ENCODE results near the gene TEAD4. TPM values are rescaled to one million over a fixed set of nuclear protein-coding genes. Genes with fewer than 3 reads are reported as not detected.

TEAD4 gene
- total RNA-seq, 2 experiments from 2014 or later: not detected

- CTCF ChIA-PET (ENCODE audit: unreplicated experiment): no interaction called here
- Histone ChIP-seq H2AFZ (ENCODE audit: low read length) (no peak overlapping the region), H3K4me1 (ENCODE audit: insufficient read depth, low read length, poor library complexity, severe bottlenecking) (no peaks in the 10 kb centered on the region), H3K9me2 (ENCODE audit: insufficient read depth, low read length) (no peaks in the 10 kb centered on the region), H3K79me2 (ENCODE audit: insufficient read depth, low read depth, low read length) (no peaks in the 10 kb centered on the region), H3K27ac (ENCODE audit: low read depth, low read length, poor library complexity, severe bottlenecking) (no peak overlapping the region), H3K9me3 (ENCODE audit: low read length) (no peaks in the 10 kb centered on the region), H3K4me3 (ENCODE audit: low read depth, low read length, poor library complexity, severe bottlenecking) (no peak overlapping the region), H3K36me3 (ENCODE audit: insufficient read depth, low read length) (no peaks in the 10 kb centered on the region), H3K4me2 (ENCODE audit: low read length) (no peak overlapping the region), H4K20me1 (ENCODE audit: insufficient read depth, low read length) (no peaks in the 10 kb centered on the region)
- POLR2A ChIA-PET: no interaction called here
- no TSS peak for BruUV-seq (replicated peaks)
- no peak for DNase-seq (ENCODE audit: low spot score)
- intact Hi-C loops (cut with micrococcal nuclease; ENCODE audit: unreplicated experiment): no loop called here
- no peak for TF ChIP-seq CTCF (conservative IDR thresholded peaks at IDR 0.05; ENCODE audit: low read length)
- TF ChIP-seq EZH2phosphoT487 (IDR thresholded peaks at IDR 0.05; ENCODE audit: borderline replicate concordance, low read depth, low read length): no peak
These were observed 57.0 kb downstream of the TEAD4 start for GRCh38 chr12:3016191-3016590.

GRCh38 chr12:3017281-3017680 lies 58.1 kb downstream of the TEAD4 start:
- Histone ChIP-seq H3K4me3 (ENCODE audit: low read depth, low read length, poor library complexity, severe bottlenecking) (no peak overlapping the region), H3K27ac (ENCODE audit: low read depth, low read length, poor library complexity, severe bottlenecking) (no peak overlapping the region), H3K4me2 (ENCODE audit: low read length) (no peak overlapping the region), H2AFZ (ENCODE audit: low read length) (no peak overlapping the region), H3K9me2 (ENCODE audit: insufficient read depth, low read length) (no peaks in the 10 kb centered on the region), H4K20me1 (ENCODE audit: insufficient read depth, low read length) (no peaks in the 10 kb centered on the region), H3K4me1 (ENCODE audit: insufficient read depth, low read length, poor library complexity, severe bottlenecking) (no peaks in the 10 kb centered on the region), H3K79me2 (ENCODE audit: insufficient read depth, low read depth, low read length) (no peaks in the 10 kb centered on the region), H3K9me3 (ENCODE audit: low read length) (no peaks in the 10 kb centered on the region), H3K36me3 (ENCODE audit: insufficient read depth, low read length) (no peaks in the 10 kb centered on the region)
- no TSS peak for BruUV-seq (replicated peaks)
- POLR2A ChIA-PET: no interaction called here
- CTCF ChIA-PET (ENCODE audit: unreplicated experiment): no interaction called here
- DNase-seq (ENCODE audit: low spot score): no peak
- TF ChIP-seq CTCF (conservative IDR thresholded peaks at IDR 0.05; ENCODE audit: low read length) (no peak), EZH2phosphoT487 (IDR thresholded peaks at IDR 0.05; ENCODE audit: borderline replicate concordance, low read depth, low read length) (no peak)
- intact Hi-C loops (cut with micrococcal nuclease; ENCODE audit: unreplicated experiment): no loop called here

GRCh38 chr12:3018284-3019004 lies 59.2 kb downstream of the TEAD4 start:
- no peak overlapping the region for H2AFZ ChIP-seq (ENCODE audit: low read length)
- POLR2A ChIA-PET: no interaction called here
- H3K36me3 ChIP-seq (ENCODE audit: insufficient read depth, low read length): no peaks in the 10 kb centered on the region
- TF ChIP-seq EZH2phosphoT487 (IDR thresholded peaks at IDR 0.05; ENCODE audit: borderline replicate concordance, low read depth, low read length): no peak
- TF ChIP-seq CTCF (conservative IDR thresholded peaks at IDR 0.05; ENCODE audit: low read length): no peak
- no peak for DNase-seq (ENCODE audit: low spot score)
- H3K79me2 ChIP-seq (ENCODE audit: insufficient read depth, low read depth, low read length): no peaks in the 10 kb centered on the region
- H3K4me2 ChIP-seq (ENCODE audit: low read length): no peak overlapping the region
- CTCF ChIA-PET (ENCODE audit: unreplicated experiment): no interaction called here
- no peaks in the 10 kb centered on the region; the same call in 1 of the 2 replicates for H4K20me1 ChIP-seq (ENCODE audit: insufficient read depth, low read length)
- no peaks in the 10 kb centered on the region for H3K9me2 ChIP-seq (ENCODE audit: insufficient read depth, low read length)
- H3K4me3 ChIP-seq (ENCODE audit: low read depth, low read length, poor library complexity, severe bottlenecking): no peak overlapping the region
- H3K4me1 ChIP-seq (ENCODE audit: insufficient read depth, low read length, poor library complexity, severe bottlenecking): no peaks in the 10 kb centered on the region
- intact Hi-C loops (cut with micrococcal nuclease; ENCODE audit: unreplicated experiment): no loop called here
- H3K9me3 ChIP-seq (ENCODE audit: low read length): no peaks in the 10 kb centered on the region
- H3K27ac ChIP-seq (ENCODE audit: low read depth, low read length, poor library complexity, severe bottlenecking): no peak overlapping the region
- BruUV-seq (replicated peaks): no TSS peak

All from OCI-LY7 (cell line).